Parathyroid adenoma (tissue), 2 donors: ENCODE measurements around the gene EP300.

ENCODE experiments used
- H2AFZ ChIP-seq: fragments of 300-600 bp; sonication (generic); one replicate; pipeline ENCODE4 v1.7.0; 2017; ENCODE audit warnings: antibody characterized with exemption, mild to moderate bottlenecking
- H3K27ac ChIP-seq: fragments of 300-600 bp; sonication (generic); one replicate; pipeline ENCODE4 v1.7.0; 2017
- H3K27me3 ChIP-seq: fragments of 300-600 bp; sonication (generic); one replicate; pipeline ENCODE4 v1.7.0; 2017; ENCODE audit warnings: low read length; ENCODE audit not compliant: control insufficient read depth, insufficient read depth
- H3K36me3 ChIP-seq: fragments of 300-600 bp; sonication (generic); one replicate; pipeline ENCODE4 v1.7.0; 2017; ENCODE audit warnings: low read length; ENCODE audit not compliant: control insufficient read depth, insufficient read depth
- H3K4me1 ChIP-seq: fragments of 300-600 bp; sonication (generic); one replicate; pipeline ENCODE4 v1.7.0; 2017; ENCODE audit warnings: control low read depth
- H3K4me2 ChIP-seq: fragments of 300-600 bp; sonication (generic); one replicate; pipeline ENCODE4 v1.7.0; 2017; ENCODE audit warnings: low read length
- H3K4me3 ChIP-seq: fragments of 300-600 bp; sonication (generic); one replicate; pipeline ENCODE4 v1.7.0; 2017; ENCODE audit warnings: low read depth, low read length
- H3K79me2 ChIP-seq: fragments of 300-600 bp; sonication (generic); one replicate; pipeline ENCODE4 v1.7.0; 2017; ENCODE audit warnings: control low read depth
- H3K9ac ChIP-seq: fragments of 300-600 bp; sonication (generic); one replicate; pipeline ENCODE4 v1.7.0; 2017; ENCODE audit warnings: mild to moderate bottlenecking
- H3K9me3 ChIP-seq: fragments of 300-600 bp; sonication (generic); one replicate; pipeline ENCODE4 v1.7.0; 2017; ENCODE audit warnings: low read length; ENCODE audit not compliant: control insufficient read depth
- TF ChIP-seq, protein P1 (sequence below): fragments of 300-600 bp; sonication (generic); IDR thresholded peaks from one replicate; pipeline ENCODE4 v1.7.0; 2017; ENCODE audit warnings: antibody characterized with exemption, mild to moderate bottlenecking
- donor health status: primary hyperparathyroidism.

The EP300 gene

GRCh38 chr22:41191467-41191866 lies 99.1 kb downstream of the EP300 start:
- Histone ChIP-seq H3K9ac (no peak overlapping the region), H3K27me3 (no peaks in the 10 kb centered on the region), H3K79me2 (no peaks in the 10 kb centered on the region), H2AFZ (no peak overlapping the region), H3K9me3 (no peaks in the 10 kb centered on the region), H3K4me1 (no peaks in the 10 kb centered on the region), H3K4me3 (no peak overlapping the region), H3K27ac (no peak overlapping the region), H3K4me2 (no peak overlapping the region), H3K36me3 (no peaks in the 10 kb centered on the region)
- TF ChIP-seq, protein P1, sequence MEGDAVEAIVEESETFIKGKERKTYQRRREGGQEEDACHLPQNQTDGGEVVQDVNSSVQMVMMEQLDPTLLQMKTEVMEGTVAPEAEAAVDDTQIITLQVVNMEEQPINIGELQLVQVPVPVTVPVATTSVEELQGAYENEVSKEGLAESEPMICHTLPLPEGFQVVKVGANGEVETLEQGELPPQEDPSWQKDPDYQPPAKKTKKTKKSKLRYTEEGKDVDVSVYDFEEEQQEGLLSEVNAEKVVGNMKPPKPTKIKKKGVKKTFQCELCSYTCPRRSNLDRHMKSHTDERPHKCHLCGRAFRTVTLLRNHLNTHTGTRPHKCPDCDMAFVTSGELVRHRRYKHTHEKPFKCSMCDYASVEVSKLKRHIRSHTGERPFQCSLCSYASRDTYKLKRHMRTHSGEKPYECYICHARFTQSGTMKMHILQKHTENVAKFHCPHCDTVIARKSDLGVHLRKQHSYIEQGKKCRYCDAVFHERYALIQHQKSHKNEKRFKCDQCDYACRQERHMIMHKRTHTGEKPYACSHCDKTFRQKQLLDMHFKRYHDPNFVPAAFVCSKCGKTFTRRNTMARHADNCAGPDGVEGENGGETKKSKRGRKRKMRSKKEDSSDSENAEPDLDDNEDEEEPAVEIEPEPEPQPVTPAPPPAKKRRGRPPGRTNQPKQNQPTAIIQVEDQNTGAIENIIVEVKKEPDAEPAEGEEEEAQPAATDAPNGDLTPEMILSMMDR = no peak

GRCh38 chr22:41193829-41194228 lies 101.4 kb downstream of the EP300 start:
- H3K79me2 ChIP-seq = no peaks in the 10 kb centered on the region
- H3K4me3 ChIP-seq = no peak overlapping the region
- no peak overlapping the region for H2AFZ ChIP-seq
- no peak overlapping the region for H3K4me2 ChIP-seq
- H3K4me1 ChIP-seq = no peaks in the 10 kb centered on the region
- H3K27me3 ChIP-seq = no peaks in the 10 kb centered on the region
- TF ChIP-seq, protein P1 = no peak
- no peak overlapping the region for H3K27ac ChIP-seq
- no peaks in the 10 kb centered on the region for H3K36me3 ChIP-seq
- no peak overlapping the region for H3K9ac ChIP-seq
- no peaks in the 10 kb centered on the region for H3K9me3 ChIP-seq

DNA sequence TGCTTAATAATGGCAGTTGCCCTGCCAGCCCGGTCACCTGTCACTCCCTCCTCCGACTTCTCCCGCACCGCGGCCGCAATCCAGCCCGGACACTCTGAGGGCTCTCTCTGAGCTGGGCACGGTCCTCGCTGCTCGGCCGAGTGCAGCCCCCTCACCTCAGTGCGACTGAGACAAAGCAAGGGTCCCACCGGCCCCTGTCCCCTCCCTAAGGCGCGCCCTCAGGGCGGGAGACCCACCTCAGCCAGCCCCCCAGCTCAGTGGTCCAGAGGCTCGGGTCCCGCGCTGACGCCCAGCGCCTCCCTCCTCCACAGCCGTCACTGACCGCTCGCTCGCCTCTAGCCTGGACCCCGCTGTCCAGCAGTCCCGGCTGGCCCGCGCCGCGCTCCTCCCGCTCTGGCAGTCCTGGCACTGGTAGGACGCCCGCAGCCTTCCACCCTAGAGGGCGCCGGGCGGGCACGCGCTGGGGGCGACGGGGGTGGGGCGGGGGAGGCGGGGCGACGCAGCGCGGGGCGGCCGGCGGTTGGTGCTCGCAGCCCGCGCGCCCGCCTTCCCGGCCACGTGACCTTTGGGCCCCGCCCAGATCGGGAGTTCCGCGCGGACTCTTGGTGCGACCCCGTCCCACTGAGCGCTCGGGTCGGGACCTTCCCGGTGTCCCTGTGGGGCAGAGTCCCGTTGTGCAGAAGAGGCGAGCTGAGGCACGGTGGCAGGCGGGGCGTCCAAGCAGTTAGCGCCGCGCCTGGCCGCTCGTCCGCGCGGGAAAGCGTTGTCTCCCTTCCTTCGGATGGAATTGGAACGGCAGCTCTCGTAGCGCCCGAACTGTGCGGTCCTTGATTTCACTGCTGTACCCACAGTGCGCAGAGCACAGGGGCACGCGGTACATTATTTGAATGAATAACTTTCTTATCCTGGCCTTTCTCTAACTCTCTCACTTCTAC lies 104.9 kb downstream of the EP300 start:
- TF ChIP-seq, protein P1 = no peak
- Histone ChIP-seq H3K27ac (no peak overlapping the region), H3K9ac (no peak overlapping the region), H3K9me3 (no peaks in the 10 kb centered on the region), H3K27me3 (no peaks in the 10 kb centered on the region), H3K36me3 (no peaks in the 10 kb centered on the region), H3K79me2 (no peaks in the 10 kb centered on the region), H3K4me2 (peak overlapping the region; percentile 99), H3K4me3 (peak overlapping the region; percentile 79), H3K4me1 (no peaks in the 10 kb centered on the region), H2AFZ (peak overlapping the region; percentile 90)

GRCh38 chr22:41198027-41198580 lies 105.7 kb downstream of the EP300 start:
- Histone ChIP-seq H3K4me1 (no peaks in the 10 kb centered on the region), H3K4me2 (peak overlapping the region; percentile 92), H3K79me2 (no peaks in the 10 kb centered on the region), H3K27me3 (no peaks in the 10 kb centered on the region), H3K9ac (no peak overlapping the region), H3K4me3 (peak overlapping the region; percentile 79), H3K9me3 (no peaks in the 10 kb centered on the region), H2AFZ (peak overlapping the region; percentile 81), H3K36me3 (no peaks in the 10 kb centered on the region), H3K27ac (no peak overlapping the region)
- TF ChIP-seq, protein P1 = no peak
